Measurements from ENCODE around the gene TEKT3. TPM values are rescaled to one million over a fixed set of nuclear protein-coding genes. Genes with fewer than 3 reads are reported as not detected.

The TEKT3 gene
- total and polyA plus RNA-seq, 4 donors = 0.08 to 0.33 TPM; not detected in 2

GRCh38 chr17:15332338-15332737, 9.1 kb downstream of the TEKT3 start:
- no peak for DNase-seq (ENCODE audit: low spot score)
- no peaks in the 10 kb centered on the region for H3K4me1 ChIP-seq (ENCODE audit: control insufficient read depth in 4 of 4, insufficient read depth in 4 of 4, low read length in 3 of 4)

GRCh38 chr17:15323131-15323530, 18.3 kb downstream of the TEKT3 start:
- Histone ChIP-seq H3K9me3 (ENCODE audit: control insufficient read depth in 4 of 4, low read length in 3 of 4) (no peaks in the 10 kb centered on the region), H3K4me3 (ENCODE audit: low read depth in 1 of 3, low read length in 3 of 3) (no peak overlapping the region), H3K27ac (ENCODE audit: low read depth in 1 of 2, low read length in 2 of 2) (no peak overlapping the region), H3K9ac (ENCODE audit: low read depth in 1 of 2, low read length in 2 of 2) (no peak overlapping the region), H3K36me3 (ENCODE audit: control insufficient read depth in 4 of 4, insufficient read depth in 3 of 4, low read depth in 1 of 4, low read length in 3 of 4) (no peaks in the 10 kb centered on the region), H3K4me1 (ENCODE audit: control insufficient read depth in 4 of 4, insufficient read depth in 4 of 4, low read length in 3 of 4) (no peaks in the 10 kb centered on the region), H3K27me3 (ENCODE audit: control insufficient read depth in 4 of 4, insufficient read depth in 4 of 4, low read length in 3 of 4) (no peaks in the 10 kb centered on the region)
- DNase-seq (ENCODE audit: low spot score) = no peak
- WGBS = 59% methylated on average over 4 of the region's 4 CpGs
- no peak for TF ChIP-seq NR2F2 (IDR thresholded peaks at IDR 0.05)
- TF ChIP-seq CTCF (IDR thresholded peaks at IDR 0.05; ENCODE audit: low read depth, low read length, missing input control) = no peak
- no peak for TF ChIP-seq TAF1 (conservative IDR thresholded peaks at IDR 0.05)
- no peak for TF ChIP-seq EGR1 (IDR thresholded peaks at IDR 0.05; ENCODE audit: low read depth in 2 of 2)
- TF ChIP-seq GABPA (IDR thresholded peaks at IDR 0.05 in 1 of 2, conservative IDR thresholded peaks at IDR 0.05 in 1 of 2) = no peak
- no peak for TF ChIP-seq SP1 (IDR thresholded peaks at IDR 0.05)
- TF ChIP-seq HNF4A (conservative IDR thresholded peaks at IDR 0.05) = no peak
- no peak for TF ChIP-seq FOXA2 (IDR thresholded peaks at IDR 0.05)
- no peak for TF ChIP-seq MAX (IDR thresholded peaks at IDR 0.05)
- no peak for TF ChIP-seq ATF3 (IDR thresholded peaks at IDR 0.05)
- no peak for TF ChIP-seq FOXA1 (IDR thresholded peaks at IDR 0.05)
- TF ChIP-seq JUND (IDR thresholded peaks at IDR 0.05) = no peak
- no peak for TF ChIP-seq HNF4G (IDR thresholded peaks at IDR 0.05)
- TF ChIP-seq REST (IDR thresholded peaks at IDR 0.05) = no peak
- no peak for TF ChIP-seq RAD21 (IDR thresholded peaks at IDR 0.05)
- TF ChIP-seq ZBTB33 (IDR thresholded peaks at IDR 0.05) = no peak
- TF ChIP-seq YY1 (IDR thresholded peaks at IDR 0.05) = no peak

More at GRCh38 chr17:15332338-15332737, 9.1 kb downstream of the TEKT3 start:
- WGBS = 37% methylated on average over 6 of the region's 6 CpGs
- Histone ChIP-seq H3K9ac (ENCODE audit: low read depth in 1 of 2, low read length in 2 of 2) (no peak overlapping the region), H3K36me3 (ENCODE audit: control insufficient read depth in 4 of 4, insufficient read depth in 3 of 4, low read depth in 1 of 4, low read length in 3 of 4) (no peaks in the 10 kb centered on the region), H3K27me3 (ENCODE audit: control insufficient read depth in 4 of 4, insufficient read depth in 4 of 4, low read length in 3 of 4) (no peaks in the 10 kb centered on the region), H3K27ac (ENCODE audit: low read depth in 1 of 2, low read length in 2 of 2) (no peak overlapping the region), H3K9me3 (ENCODE audit: control insufficient read depth in 4 of 4, low read length in 3 of 4) (peaks cover 0 to 4% (median 3%) of the 10 kb centered on the region in 4 donors), H3K4me3 (ENCODE audit: low read depth in 1 of 3, low read length in 3 of 3) (no peak overlapping the region)
- TF ChIP-seq FOXA2 (IDR thresholded peaks at IDR 0.05) (no peak), SP1 (IDR thresholded peaks at IDR 0.05) (no peak), RXRA (IDR thresholded peaks at IDR 0.05) (no peak), JUND (IDR thresholded peaks at IDR 0.05) (no peak), YY1 (IDR thresholded peaks at IDR 0.05) (no peak), REST (IDR thresholded peaks at IDR 0.05) (no peak)
